Measurements from ENCODE around the gene LHFPL3. TPM values are rescaled to one million over a fixed set of nuclear protein-coding genes. Genes with fewer than 3 reads are reported as not detected.

LHFPL3 gene
- total RNA-seq, 2 experiments from 2014 or later = not detected

DNA sequence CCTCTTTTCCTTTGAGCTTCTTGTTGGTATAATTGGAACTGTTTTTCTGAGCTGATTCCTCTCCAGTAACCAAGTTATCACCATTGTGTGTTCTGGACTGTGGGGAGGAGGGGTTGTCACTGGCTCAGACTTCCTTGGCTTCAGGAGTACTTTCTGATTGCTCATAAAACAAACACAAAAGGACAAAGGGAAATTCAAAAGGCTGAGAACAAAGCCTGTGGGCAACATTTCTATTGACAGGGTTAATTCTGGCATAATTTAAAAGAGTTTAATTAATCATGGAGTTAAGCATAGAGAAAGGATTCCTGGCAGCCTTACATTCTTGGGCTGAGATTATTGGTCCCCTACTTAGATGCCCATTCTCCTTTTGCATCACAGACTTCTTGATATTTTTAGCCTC is 462.7 kb downstream of the LHFPL3 start:
- H3K4me3 Mint-ChIP-seq = no peak overlapping the region
- ChIA-PET POLR2A (no interaction called here), CTCF (no interaction called here)
- no peak for DNase-seq
- no peaks in the 10 kb centered on the region for H3K9me3 Mint-ChIP-seq
- H3K36me3 Mint-ChIP-seq (ENCODE audit: low read depth) = no peaks in the 10 kb centered on the region
- no peak overlapping the region for H3K27ac Mint-ChIP-seq
- H3K27me3 Mint-ChIP-seq = peaks cover 10% of the 10 kb centered on the region
- H3K4me1 Mint-ChIP-seq = no peaks in the 10 kb centered on the region

DNA sequence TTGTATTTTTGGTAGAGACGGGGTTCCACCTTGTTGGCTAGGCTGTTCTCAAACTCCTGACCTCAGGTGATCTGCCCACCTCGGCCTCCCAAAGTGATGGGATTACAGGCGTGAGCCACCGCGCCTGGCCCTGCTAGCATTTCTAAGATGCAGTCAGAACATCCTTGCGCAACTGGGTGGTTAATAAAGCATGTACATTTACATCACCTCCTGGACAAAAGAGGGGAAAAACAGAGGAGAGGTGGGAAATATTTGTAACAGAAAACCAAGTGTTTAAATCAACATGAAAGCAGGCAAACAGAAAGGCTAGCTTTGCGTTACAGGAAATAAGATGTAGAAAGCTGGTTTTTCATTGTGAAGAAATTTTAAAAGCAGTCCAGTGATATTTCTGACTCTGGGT is 464.7 kb downstream of the LHFPL3 start:
- Mint-ChIP-seq H3K4me1 (no peaks in the 10 kb centered on the region), H3K4me3 (no peak overlapping the region)
- CTCF ChIA-PET = interaction anchor here (1.5 kb wide), 1 partner anchor 9 kb away, joined by 3 read pairs; no protein-coding TSS in a partner anchor

DNA sequence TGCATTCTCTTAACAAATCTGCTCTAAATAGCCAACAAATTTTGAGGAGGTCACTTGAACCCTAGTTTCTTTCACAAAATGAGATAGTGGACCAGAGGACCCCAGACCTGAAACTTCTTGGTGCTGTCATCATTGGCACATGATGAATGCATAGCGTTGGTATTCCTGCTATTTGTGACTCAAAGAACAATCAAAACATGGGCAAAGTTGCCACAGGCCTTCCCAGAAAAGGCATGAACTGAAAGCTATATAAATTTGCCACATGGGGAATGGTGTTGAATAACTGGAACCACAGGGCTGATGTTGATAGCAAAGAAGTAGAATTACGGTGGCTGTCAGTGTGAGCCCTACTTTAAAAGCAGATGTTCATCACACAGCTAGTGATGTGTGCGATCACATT is 465.8 kb downstream of the LHFPL3 start:
- no peak for DNase-seq
- ChIA-PET CTCF (no interaction called here), POLR2A (no interaction called here)
- H3K4me1 Mint-ChIP-seq = no peaks in the 10 kb centered on the region
- no peak overlapping the region for H3K4me3 Mint-ChIP-seq
- no peak overlapping the region for H3K27ac Mint-ChIP-seq
- H3K36me3 Mint-ChIP-seq (ENCODE audit: low read depth) = no peaks in the 10 kb centered on the region
- peaks cover 8% of the 10 kb centered on the region for H3K27me3 Mint-ChIP-seq
- H3K9me3 Mint-ChIP-seq = no peaks in the 10 kb centered on the region

More for the DNA sequence above, 464.7 kb downstream of the LHFPL3 start:
- Mint-ChIP-seq H3K27me3 (peaks cover 10% of the 10 kb centered on the region), H3K36me3 (ENCODE audit: low read depth) (no peaks in the 10 kb centered on the region), H3K27ac (no peak overlapping the region), H3K9me3 (no peaks in the 10 kb centered on the region)
- DNase-seq = no peak
- POLR2A ChIA-PET = no interaction called here

DNA sequence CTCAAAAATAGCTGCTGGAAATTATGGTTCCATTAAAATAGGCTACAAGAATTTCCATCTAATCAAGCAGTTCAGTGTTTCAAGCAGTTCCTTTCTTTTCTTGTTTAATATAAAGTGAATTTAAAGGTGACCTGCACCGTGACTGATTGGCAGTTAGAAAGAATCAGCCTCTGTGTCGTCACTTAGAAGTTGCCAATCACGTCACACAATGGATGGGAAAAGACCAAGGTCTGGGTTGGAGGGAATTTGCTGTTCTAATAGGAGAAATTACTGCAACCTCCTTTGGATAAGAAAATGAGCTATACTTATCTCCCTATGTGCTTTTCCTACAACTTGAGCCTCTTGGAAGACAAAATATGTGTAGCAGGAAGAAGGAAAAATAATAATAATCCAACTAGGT is 466.2 kb downstream of the LHFPL3 start:
- H3K4me3 Mint-ChIP-seq = no peak overlapping the region
- CTCF ChIA-PET = no interaction called here
- H3K27ac Mint-ChIP-seq = no peak overlapping the region
- peaks cover 7% of the 10 kb centered on the region for H3K27me3 Mint-ChIP-seq
- no peaks in the 10 kb centered on the region for H3K9me3 Mint-ChIP-seq
- no peak for DNase-seq
- no peaks in the 10 kb centered on the region for H3K4me1 Mint-ChIP-seq
- POLR2A ChIA-PET = no interaction called here
- no peaks in the 10 kb centered on the region for H3K36me3 Mint-ChIP-seq (ENCODE audit: low read depth)

DNA sequence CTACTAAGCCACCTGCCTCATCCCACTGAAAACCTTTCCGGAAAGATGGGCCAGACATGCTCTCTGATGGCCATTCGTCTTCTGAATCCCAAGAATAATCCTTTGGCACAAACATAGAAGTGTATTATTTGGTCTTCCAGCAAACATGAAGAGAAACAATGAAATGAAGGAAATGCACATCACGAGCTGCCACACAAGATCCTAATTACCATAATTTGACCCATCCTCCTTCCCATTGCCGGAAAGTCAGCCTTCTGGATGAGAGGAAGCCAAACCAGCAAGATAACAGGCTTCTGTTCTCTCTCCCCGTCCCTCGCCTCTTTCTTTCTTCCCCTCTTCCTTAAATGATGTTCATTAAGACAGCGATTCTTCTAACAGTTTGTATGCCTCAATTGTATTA is 466.7 kb downstream of the LHFPL3 start:
- ChIA-PET CTCF (interaction anchor here (1.0 kb wide), 1 partner anchor 18 kb away, joined by 3 read pairs; no protein-coding TSS in a partner anchor), POLR2A (no interaction called here)
- no peaks in the 10 kb centered on the region for H3K4me1 Mint-ChIP-seq
- peaks cover 7% of the 10 kb centered on the region for H3K27me3 Mint-ChIP-seq
- H3K27ac Mint-ChIP-seq = no peak overlapping the region
- no peak for DNase-seq
- no peaks in the 10 kb centered on the region for H3K36me3 Mint-ChIP-seq (ENCODE audit: low read depth)
- no peak overlapping the region for H3K4me3 Mint-ChIP-seq
- no peaks in the 10 kb centered on the region for H3K9me3 Mint-ChIP-seq

DNA sequence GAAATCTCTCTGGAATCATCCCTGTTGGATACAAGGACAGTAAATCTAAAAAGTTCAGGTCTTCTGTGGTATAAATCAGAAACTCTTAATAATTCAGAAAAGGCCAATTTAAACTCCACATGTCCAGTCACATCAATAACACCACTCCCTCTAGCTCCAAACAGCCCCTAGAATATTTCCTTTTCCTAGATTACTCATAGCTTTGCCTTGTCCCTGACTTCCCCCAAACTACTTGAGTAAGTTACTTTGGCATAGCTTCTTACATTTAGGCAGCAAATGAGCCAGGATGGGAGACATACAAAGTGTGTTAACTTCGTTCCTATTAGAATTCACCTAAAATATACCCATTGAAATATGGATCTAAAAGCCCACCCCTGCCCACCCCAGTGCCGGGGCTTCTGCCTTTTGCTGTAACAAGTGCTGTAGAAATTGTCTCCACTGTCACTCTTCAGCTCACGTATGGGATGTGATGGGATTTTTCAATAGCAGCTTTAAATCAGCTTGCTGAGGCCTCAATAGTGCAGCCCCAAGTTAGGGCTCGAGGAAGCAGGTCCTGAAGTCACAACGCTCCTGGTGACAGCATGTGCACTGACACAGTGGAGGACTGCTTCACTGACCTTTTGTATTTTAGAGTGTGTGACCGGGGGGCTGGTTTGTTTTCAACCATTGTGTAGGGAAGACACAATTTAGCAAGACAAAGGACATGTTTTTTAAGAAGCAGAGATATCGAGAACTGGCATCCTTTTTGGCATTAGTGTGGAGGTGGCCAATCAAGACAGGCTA is 467.4 kb downstream of the LHFPL3 start:
- no peaks in the 10 kb centered on the region for H3K4me1 Mint-ChIP-seq
- no peak overlapping the region for H3K27ac Mint-ChIP-seq
- peaks cover 5% of the 10 kb centered on the region for H3K27me3 Mint-ChIP-seq
- POLR2A ChIA-PET = no interaction called here
- no peaks in the 10 kb centered on the region for H3K9me3 Mint-ChIP-seq
- H3K4me3 Mint-ChIP-seq = no peak overlapping the region
- no peak for DNase-seq
- no peaks in the 10 kb centered on the region for H3K36me3 Mint-ChIP-seq (ENCODE audit: low read depth)
- CTCF ChIA-PET = interaction anchor here (1.0 kb wide), 1 partner anchor 18 kb away, joined by 3 read pairs; no protein-coding TSS in a partner anchor

DNA sequence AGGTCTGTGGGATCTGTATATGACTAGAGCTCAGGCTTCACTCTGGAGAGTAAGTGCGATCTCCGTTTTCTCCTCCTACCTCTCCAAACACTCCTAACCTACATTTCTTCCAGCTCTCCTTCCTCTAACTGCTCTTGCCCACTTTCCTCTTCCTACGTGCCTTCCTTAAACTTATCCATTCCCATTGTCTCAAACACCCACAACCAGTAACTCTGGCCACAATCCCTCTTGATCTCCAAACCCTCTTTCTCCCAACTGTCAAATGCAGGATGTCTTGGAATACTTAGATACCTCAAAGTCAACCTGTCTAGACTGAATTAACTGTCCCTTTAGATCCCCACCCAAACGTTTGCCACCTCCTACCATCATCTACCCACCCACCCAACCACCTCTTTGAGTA is 471.9 kb downstream of the LHFPL3 start:
- H3K27ac Mint-ChIP-seq = no peak overlapping the region
- H3K36me3 Mint-ChIP-seq (ENCODE audit: low read depth) = no peaks in the 10 kb centered on the region
- no peak overlapping the region for H3K4me3 Mint-ChIP-seq
- DNase-seq = no peak
- H3K9me3 Mint-ChIP-seq = no peaks in the 10 kb centered on the region
- H3K27me3 Mint-ChIP-seq = peaks cover 10% of the 10 kb centered on the region
- ChIA-PET CTCF (interaction anchor here (1.6 kb wide), 1 partner anchor 11 kb away, joined by 4 read pairs; no protein-coding TSS in a partner anchor), POLR2A (no interaction called here)
- H3K4me1 Mint-ChIP-seq = no peaks in the 10 kb centered on the region

DNA sequence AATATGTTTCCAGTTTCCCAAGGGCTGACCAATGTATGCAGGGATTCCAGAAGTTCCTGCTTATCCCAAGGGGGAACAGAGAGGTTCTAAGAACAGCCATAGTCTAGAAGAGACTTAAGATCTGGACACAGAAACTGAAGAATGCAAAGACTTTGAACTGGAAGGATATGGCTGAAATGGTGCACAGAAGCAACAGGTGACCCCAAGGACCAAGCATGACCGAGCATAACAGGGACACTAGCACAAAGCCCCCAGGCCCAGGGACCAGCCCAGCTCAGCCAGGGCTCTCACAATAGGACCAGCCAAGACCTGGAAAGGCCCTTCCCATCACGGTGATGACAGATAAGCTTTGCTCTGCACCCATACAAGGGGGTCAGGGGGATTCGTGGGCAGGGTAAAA is 472.6 kb downstream of the LHFPL3 start:
- Mint-ChIP-seq H3K27me3 (peaks cover 10% of the 10 kb centered on the region), H3K4me3 (no peak overlapping the region), H3K36me3 (ENCODE audit: low read depth) (no peaks in the 10 kb centered on the region), H3K27ac (no peak overlapping the region), H3K9me3 (no peaks in the 10 kb centered on the region), H3K4me1 (no peaks in the 10 kb centered on the region)
- ChIA-PET CTCF (interaction anchor here (1.6 kb wide), 1 partner anchor 12 kb away, joined by 4 read pairs; no protein-coding TSS in a partner anchor), POLR2A (no interaction called here)
- DNase-seq = no peak

DNA sequence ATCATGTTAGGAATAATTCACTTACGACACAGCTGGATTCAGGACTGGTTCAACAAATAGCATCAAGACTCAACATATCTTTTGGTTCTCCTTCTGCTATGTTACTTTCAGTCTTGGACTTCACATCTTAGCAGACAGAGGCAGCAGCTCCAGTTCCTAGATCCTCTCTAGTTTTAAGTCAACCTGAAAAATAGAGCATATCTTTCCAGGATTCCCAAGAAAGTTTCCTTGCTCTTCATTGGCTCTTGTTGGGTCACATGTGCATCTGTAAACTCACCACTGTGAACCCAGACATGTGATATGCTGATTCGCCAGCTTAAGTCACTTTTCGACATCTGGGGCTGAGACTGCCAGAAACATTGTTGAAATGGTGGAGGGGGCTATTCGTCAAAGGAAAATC is 475.5 kb downstream of the LHFPL3 start:
- DNase-seq = no peak

DNA sequence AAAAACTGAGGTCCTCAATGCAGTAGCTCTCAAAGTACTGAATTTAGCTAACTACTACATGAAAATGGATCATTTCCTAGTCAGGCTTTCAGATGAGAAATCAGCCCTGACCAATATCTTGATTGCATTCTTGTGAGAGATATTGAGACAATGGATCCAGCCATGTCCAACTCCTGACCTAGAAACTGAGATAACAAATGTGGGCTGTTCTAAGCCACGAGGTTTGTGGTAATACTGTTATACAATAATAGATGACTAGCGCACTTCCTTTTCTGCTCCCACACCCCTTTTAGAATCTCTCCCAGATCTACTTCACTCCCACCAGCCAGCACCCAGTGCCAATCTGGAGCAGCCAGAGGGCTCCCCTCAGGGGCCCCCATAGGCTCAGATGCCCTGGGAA is 476.3 kb downstream of the LHFPL3 start:
- Mint-ChIP-seq H3K4me3 (no peak overlapping the region), H3K4me1 (no peaks in the 10 kb centered on the region), H3K36me3 (ENCODE audit: low read depth) (no peaks in the 10 kb centered on the region), H3K9me3 (no peaks in the 10 kb centered on the region), H3K27ac (no peak overlapping the region), H3K27me3 (peaks cover 12% of the 10 kb centered on the region)
- ChIA-PET CTCF (no interaction called here), POLR2A (no interaction called here)
- no peak for DNase-seq

More for the DNA sequence above, 475.5 kb downstream of the LHFPL3 start:
- Mint-ChIP-seq H3K27me3 (peaks cover 12% of the 10 kb centered on the region), H3K36me3 (ENCODE audit: low read depth) (no peaks in the 10 kb centered on the region), H3K4me1 (no peaks in the 10 kb centered on the region), H3K9me3 (no peaks in the 10 kb centered on the region), H3K4me3 (no peak overlapping the region), H3K27ac (no peak overlapping the region)
- ChIA-PET POLR2A (no interaction called here), CTCF (interaction anchor here (0.6 kb wide), 1 partner anchor 25 kb away, joined by 3 read pairs; no protein-coding TSS in a partner anchor)

DNA sequence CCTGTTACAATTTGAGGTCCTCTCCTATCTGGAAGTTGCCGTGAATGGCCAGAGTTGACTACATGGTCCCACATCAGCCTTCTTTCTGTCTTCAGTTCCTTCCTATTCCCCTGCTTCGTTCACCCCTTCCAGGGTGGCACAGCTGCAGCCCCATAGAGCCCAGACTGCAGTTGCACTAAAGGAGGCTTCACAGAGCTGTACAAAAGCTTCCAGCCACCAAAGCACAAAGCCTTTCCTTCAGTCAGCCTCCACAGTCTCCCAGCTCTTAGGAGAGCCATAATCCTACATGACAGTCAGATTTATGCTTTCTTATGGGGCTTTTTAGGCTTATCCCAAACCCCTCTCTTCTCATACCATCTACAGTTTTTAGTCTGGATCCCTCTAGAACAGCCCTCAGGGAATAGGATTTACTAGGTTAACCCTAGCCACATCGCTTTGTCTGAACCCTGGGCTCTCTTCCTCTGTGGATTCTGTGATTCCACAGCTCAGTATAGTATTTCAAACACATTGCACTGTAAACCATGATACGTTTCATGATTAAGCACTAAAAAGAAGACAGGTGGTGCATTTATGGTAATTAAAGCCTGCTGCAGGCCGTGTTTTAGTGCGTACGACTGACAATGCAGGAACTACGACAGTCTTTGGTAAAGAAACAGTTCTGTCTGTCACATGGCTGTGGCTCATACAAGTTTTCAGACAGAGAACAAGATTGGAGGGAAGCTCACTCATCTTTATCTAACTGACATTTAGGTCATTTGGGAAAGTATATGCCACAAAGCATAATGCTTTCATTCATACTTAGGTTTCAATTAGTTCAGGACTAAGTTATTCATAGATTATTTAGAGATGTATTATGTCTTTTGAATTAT is 477.3 kb downstream of the LHFPL3 start:
- no peak overlapping the region for H3K27ac Mint-ChIP-seq
- H3K36me3 Mint-ChIP-seq (ENCODE audit: low read depth) = no peaks in the 10 kb centered on the region
- CTCF ChIA-PET = no interaction called here
- no peak for DNase-seq
- H3K27me3 Mint-ChIP-seq = peaks cover 12% of the 10 kb centered on the region
- H3K4me1 Mint-ChIP-seq = no peaks in the 10 kb centered on the region
- POLR2A ChIA-PET = no interaction called here
- H3K4me3 Mint-ChIP-seq = no peak overlapping the region
- H3K9me3 Mint-ChIP-seq = no peaks in the 10 kb centered on the region

DNA sequence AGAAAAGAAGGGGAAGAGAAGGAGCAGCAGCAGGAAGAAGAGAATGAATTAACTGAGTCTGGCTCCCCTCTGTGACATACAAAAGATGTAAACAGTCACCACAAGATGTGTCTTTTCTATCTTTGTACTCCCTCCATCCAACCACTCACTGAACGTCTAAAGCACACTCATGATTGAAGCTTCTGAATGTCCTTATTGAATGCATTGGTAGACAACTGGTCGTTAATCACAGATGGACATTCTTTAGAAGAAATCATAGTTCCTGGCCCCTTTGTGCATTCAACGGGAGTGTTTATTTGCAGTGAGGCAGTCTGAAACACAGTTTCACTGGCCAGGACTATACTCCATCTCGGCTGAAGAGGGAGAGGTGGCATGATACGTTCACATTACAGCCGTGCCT is 479.3 kb downstream of the LHFPL3 start:
- Mint-ChIP-seq H3K9me3 (no peaks in the 10 kb centered on the region), H3K27me3 (peaks cover 12% of the 10 kb centered on the region)

DNA sequence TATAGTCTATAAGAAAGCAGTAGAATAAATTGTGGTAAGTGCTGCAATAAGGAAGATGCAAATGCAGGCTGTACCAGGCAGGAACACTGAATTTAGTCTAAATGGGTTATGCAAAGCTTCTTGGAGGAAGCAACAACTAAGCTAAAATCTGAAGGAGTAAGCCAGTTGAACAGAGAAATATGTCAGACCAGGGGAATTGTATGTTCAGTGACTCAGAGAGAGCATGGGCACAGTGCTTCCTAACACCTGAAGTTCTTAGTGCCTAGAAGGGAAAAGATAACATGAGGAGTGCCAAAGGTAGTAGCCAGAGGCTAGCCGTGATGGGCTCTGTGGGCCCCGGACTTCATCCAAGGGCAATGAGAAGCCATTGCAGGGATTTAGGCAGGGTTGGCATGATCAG is 481.5 kb downstream of the LHFPL3 start:
- no peaks in the 10 kb centered on the region for H3K9me3 Mint-ChIP-seq
- H3K27ac Mint-ChIP-seq = no peak overlapping the region
- no peaks in the 10 kb centered on the region for H3K4me1 Mint-ChIP-seq
- no peaks in the 10 kb centered on the region for H3K36me3 Mint-ChIP-seq (ENCODE audit: low read depth)
- peaks cover 6% of the 10 kb centered on the region for H3K27me3 Mint-ChIP-seq
- no peak for DNase-seq
- H3K4me3 Mint-ChIP-seq = no peak overlapping the region
- POLR2A ChIA-PET = no interaction called here
- CTCF ChIA-PET = no interaction called here

More for the DNA sequence above, 479.3 kb downstream of the LHFPL3 start:
- Mint-ChIP-seq H3K36me3 (ENCODE audit: low read depth) (no peaks in the 10 kb centered on the region), H3K27ac (no peak overlapping the region), H3K4me1 (no peaks in the 10 kb centered on the region), H3K4me3 (no peak overlapping the region)
- no peak for DNase-seq
- ChIA-PET CTCF (no interaction called here), POLR2A (no interaction called here)

Data from activated CD4-positive, alpha-beta T cell treated with anti-CD3 and anti-CD28 coated beads, Interleukin-2, amount 10 ng/mL, durations not matched to agents 7 days and 5 days (primary cell).